H1 (cell line): ENCODE results near the gene KLHDC8A. TPM values are rescaled to one million over a fixed set of nuclear protein-coding genes. Genes with fewer than 3 reads are reported as not detected.

Experiments
- CTCF ChIA-PET: fragments of 300-600 bp; sonication (Branson Sonifier 250); formaldehyde crosslinking; loops from one replicate; lab custom pipeline; 2021; ENCODE audit not compliant: partially characterized antibody; lab: Charles Lee
- POLR2A ChIA-PET: fragments of 300-600 bp; sonication (Branson Sonifier 250); formaldehyde crosslinking; loops from one replicate; lab custom pipeline; 2021; ENCODE audit warnings: inconsistent platforms; ENCODE audit not compliant: partially characterized antibody; lab: Charles Lee
- DNase-seq, 2 experiments: peaks; one replicate each; pipeline versions ENCODE4 v3.0.0 to v3.0.0-alpha.2; 2010 to 2022; ENCODE audit warnings: low spot score in 2 of 2, low read depth in 1 of 2, mixed read lengths in 1 of 2
- FAIRE-seq: peaks from 2 replicates; lab custom pipeline; 2011; peaks lifted over from hg19 to GRCh38; lab: Jason Lieb, UNC
- H2AFZ ChIP-seq: 2 replicates; pipeline ENCODE4 v1.8.1; 2012; ENCODE audit warnings: low read length, inconsistent platforms
- H2AK5ac ChIP-seq: 2 replicates; pipeline ENCODE4 v1.6.1; 2013; ENCODE audit warnings: low read depth, low read length
- H2BK120ac ChIP-seq: replicated peaks from 2 replicates; pipeline ENCODE3; 2013; ENCODE audit warnings: low read depth, low read length, inconsistent platforms
- H2BK12ac ChIP-seq: 2 replicates; pipeline ENCODE4 v1.6.1; 2013; ENCODE audit warnings: low read depth, low read length
- H2BK15ac ChIP-seq: 2 replicates; pipeline ENCODE4 v1.6.1; 2013; ENCODE audit warnings: low read length
- H2BK20ac ChIP-seq: 2 replicates; pipeline ENCODE4 v1.6.1; 2013; ENCODE audit warnings: low read length
- H2BK5ac ChIP-seq: 2 replicates; pipeline ENCODE4 v1.6.1; 2013; ENCODE audit warnings: low read depth, low read length
- H3K14ac ChIP-seq: 2 replicates; pipeline ENCODE4 v1.6.1; 2013; ENCODE audit warnings: inconsistent platforms; ENCODE audit not compliant: insufficient read length
- H3K18ac ChIP-seq: 2 replicates; pipeline ENCODE4 v1.6.1; 2013; ENCODE audit warnings: low read length; ENCODE audit errors: extremely low read depth
- H3K23ac ChIP-seq: 2 replicates; pipeline ENCODE4 v1.6.1; 2013; ENCODE audit warnings: inconsistent platforms; ENCODE audit not compliant: insufficient read length
- H3K23me2 ChIP-seq: 2 replicates; pipeline ENCODE4 v1.6.1; 2013; ENCODE audit warnings: low read depth, low read length
- H3K27ac ChIP-seq: 2 replicates; pipeline ENCODE4 v1.6.1; 2011; ENCODE audit warnings: low read depth, low read length, inconsistent platforms
- H3K27me3 ChIP-seq, 4 experiments: replicated peaks in 1 of 4; 1 replicate in 1 of 4; 2 replicates in 3 of 4; pipeline versions ENCODE4 v1.6.1 to v1.8.1; 2011 to 2013; ENCODE audit warnings: low read length in 3 of 4, mild to moderate bottlenecking in 3 of 4, inconsistent platforms in 2 of 4, mixed read lengths in 2 of 4, moderate library complexity in 1 of 4; ENCODE audit not compliant: control insufficient read depth in 3 of 4, insufficient read depth in 3 of 4; ENCODE audit errors: extremely low read depth in 1 of 4
- H3K36me3 ChIP-seq, 4 experiments: 2 replicates each; pipeline versions ENCODE4 v1.6.1 to v1.8.1; 2011 to 2013; ENCODE audit warnings: mild to moderate bottlenecking in 4 of 4, low read length in 3 of 4, moderate library complexity in 2 of 4, control low read depth in 1 of 4, inconsistent platforms in 1 of 4; ENCODE audit not compliant: insufficient read depth in 4 of 4, control insufficient read depth in 2 of 4
- H3K4ac ChIP-seq: replicated peaks from 2 replicates; pipeline ENCODE3; 2013; ENCODE audit warnings: low read length, low read depth, mixed read lengths, inconsistent platforms; ENCODE audit not compliant: insufficient read length
- H3K4me1 ChIP-seq, 4 experiments: replicated peaks in 1 of 4; 1 replicate in 1 of 4; 2 replicates in 3 of 4; pipeline versions ENCODE4 v1.6.1 to v1.8.1; 2011 to 2013; ENCODE audit warnings: low read length in 3 of 4, inconsistent platforms in 2 of 4, mixed read lengths in 1 of 4; ENCODE audit not compliant: insufficient read depth in 4 of 4, control insufficient read depth in 3 of 4
- H3K4me2 ChIP-seq, 2 experiments: 2 replicates each; pipeline versions ENCODE4 v1.6.1 to v1.8.1; 2011 to 2013; ENCODE audit warnings: low read depth in 2 of 2, low read length in 2 of 2, control low read depth in 1 of 2, inconsistent platforms in 1 of 2, mild to moderate bottlenecking in 1 of 2; ENCODE audit not compliant: insufficient read depth in 1 of 2
- H3K4me3 ChIP-seq, 4 experiments: fragments of 200-600, 300-600 bp in 1 of 4; sonication (generic), shearing (Covaris generic), sonication (Bioruptor Twin) in 1 of 4; 2 replicates each; pipeline versions ENCODE4 v1.5.1 to v1.8.1; 2011 to 2016; ENCODE audit warnings: low read length in 4 of 4, low read depth in 3 of 4, control low read depth in 2 of 4, inconsistent platforms in 2 of 4, mild to moderate bottlenecking in 2 of 4, mixed read lengths in 1 of 4, moderate library complexity in 1 of 4; ENCODE audit not compliant: insufficient read depth in 2 of 4; ENCODE audit errors: extremely low read depth in 1 of 4
- H3K56ac ChIP-seq: replicated peaks from 2 replicates; pipeline ENCODE3; 2013; ENCODE audit warnings: low read depth, mild to moderate bottlenecking, mixed read lengths, low read length, inconsistent platforms; ENCODE audit not compliant: insufficient read length
- H3K79me1 ChIP-seq: 2 replicates; pipeline ENCODE4 v1.6.1; 2013; ENCODE audit warnings: low read depth, low read length, control low read depth
- H3K79me2 ChIP-seq, 2 experiments: 2 replicates each; pipeline versions ENCODE4 v1.6.1 to v1.8.1; 2012 to 2013; ENCODE audit warnings: low read length in 2 of 2, mild to moderate bottlenecking in 2 of 2, inconsistent platforms in 1 of 2; ENCODE audit not compliant: insufficient read depth in 2 of 2, control insufficient read depth in 1 of 2
- H3K9ac ChIP-seq, 4 experiments: replicated peaks in 1 of 4; 1 replicate in 1 of 4; 2 replicates in 3 of 4; pipeline versions ENCODE4 v1.6.1 to v1.8.1; 2011 to 2013; ENCODE audit warnings: low read depth in 3 of 4, low read length in 3 of 4, control low read depth in 2 of 4, mild to moderate bottlenecking in 2 of 4, moderate library complexity in 2 of 4, inconsistent platforms in 1 of 4; ENCODE audit errors: extremely low read depth in 1 of 4
- H3K9me3 ChIP-seq, 2 experiments: 2 replicates each; pipeline versions ENCODE4 v1.6.1 to v1.8.1; 2012 to 2013; ENCODE audit warnings: mild to moderate bottlenecking in 2 of 2, moderate library complexity in 2 of 2, control low read depth in 1 of 2, inconsistent platforms in 1 of 2, low read depth in 1 of 2, low read length in 1 of 2, mixed read lengths in 1 of 2; ENCODE audit not compliant: insufficient read depth in 2 of 2
- H4K20me1 ChIP-seq, 2 experiments: replicated peaks in 1 of 2; 2 replicates each; pipeline versions ENCODE3 to v1.8.1; 2011 to 2013; ENCODE audit warnings: inconsistent platforms in 2 of 2, low read length in 2 of 2, mild to moderate bottlenecking in 1 of 2; ENCODE audit not compliant: insufficient read depth in 2 of 2, control insufficient read depth in 1 of 2
- H4K5ac ChIP-seq: 2 replicates; pipeline ENCODE4 v1.6.1; 2013; ENCODE audit warnings: low read length, low read depth, mixed read lengths, inconsistent platforms; ENCODE audit not compliant: insufficient read length
- H4K8ac ChIP-seq: 2 replicates; pipeline ENCODE4 v1.8.0; 2013; ENCODE audit warnings: mild to moderate bottlenecking, moderate library complexity, low read length, inconsistent platforms; ENCODE audit not compliant: insufficient read depth; ENCODE audit errors: extremely low read depth
- H4K91ac ChIP-seq: replicated peaks from 2 replicates; pipeline ENCODE3; 2013; ENCODE audit warnings: low read length, mixed read lengths, inconsistent platforms; ENCODE audit not compliant: insufficient read length
- CBX5 ChIP-seq: fragments of 300-800, 300-1000 bp; sonication (generic); IDR thresholded peaks from 2 replicates; pipeline ENCODE4 v1.7.1; 2016; ENCODE audit warnings: antibody characterized with exemption, low read length, low read depth
- EP300 ChIP-seq, 2 experiments: IDR thresholded peaks; 1 replicate in 1 of 2; 2 replicates in 1 of 2; pipeline ENCODE4 v1.6.1; 2011 to 2012; ENCODE audit warnings: low read depth in 2 of 2, low read length in 2 of 2, mild to moderate bottlenecking in 2 of 2, borderline replicate concordance in 1 of 2, inconsistent platforms in 1 of 2, moderate library complexity in 1 of 2
- EZH2 ChIP-seq: fragments of 200-600 bp; sonication (generic); IDR thresholded peaks from 2 replicates; pipeline ENCODE4 v1.7.1; 2012; ENCODE audit warnings: low read depth, mild to moderate bottlenecking, moderate library complexity, low read length, inconsistent platforms; ENCODE audit not compliant: severe bottlenecking
- MAFK ChIP-seq: IDR thresholded peaks from 2 replicates; pipeline ENCODE4 v1.6.1; 2012; ENCODE audit warnings: low read depth, mild to moderate bottlenecking, improper control_type of control experiment, low read length
- NANOG ChIP-seq: IDR thresholded peaks from 2 replicates; pipeline ENCODE4 v1.6.1; 2011; ENCODE audit warnings: low read length, low read depth, mild to moderate bottlenecking, inconsistent platforms; ENCODE audit not compliant: insufficient read depth, poor library complexity, severe bottlenecking
- NRF1 ChIP-seq: IDR thresholded peaks from 2 replicates; pipeline ENCODE4 v1.6.1; 2011; ENCODE audit warnings: mild to moderate bottlenecking, low read depth, low read length, improper control_type of control experiment
- TEAD4 ChIP-seq: IDR thresholded peaks from 2 replicates; pipeline ENCODE4 v1.6.1; 2012; ENCODE audit warnings: low read depth, low read length, inconsistent platforms, mixed read lengths
- WGBS, 2 experiments: shearing (Covaris generic) in 1 of 2; methylation state at CpG; one replicate each; pipeline versions ENCODE4 v1.1.6 to v1.1.7; 2013 to 2015; ENCODE audit warnings: low lambda C conversion rate in 2 of 2, mixed read lengths in 2 of 2, inconsistent platforms in 1 of 2, low coverage in 1 of 2, missing lambda C conversion rate in 1 of 2; ENCODE audit not compliant: insufficient replicate concordance in 2 of 2, insufficient coverage in 1 of 2, insufficient read length in 1 of 2; ENCODE audit errors: extremely low coverage in 1 of 2, missing lambda C conversion rate in 1 of 2; 5-methylcytosine and 5-hydroxymethylcytosine counted together
- polyA plus RNA-seq, 7 experiments: library from polyadenylated mRNA; depleted of rRNA in 3 of 7; stranded (reverse) in 5 of 7; unstranded in 2 of 7; fragments of >200 nt in 5 of 7; fragments of 200-250 nt in 2 of 7; gene quantifications; 1 replicate in 5 of 7; 2 replicates in 1 of 7; 4 replicates in 1 of 7; pipeline versions ENCODE4 v1.2.1 to v1.2.3, GENCODE V29; 2011 to 2013; ENCODE audit warnings: missing spikeins in 2 of 7, mixed read lengths in 2 of 7
- total RNA-seq: library from RNA; stranded (reverse); fragmentation: NEBNext Ultra II Directional; extraction: Animal tissue kit (Norgen Biotek cat#: 25700); gene quantifications from 2 replicates; pipeline ENCODE4 v1.2.1, GENCODE V29; 2021
- TF ChIP-seq, protein P1 (sequence below): IDR thresholded peaks from 2 replicates; pipeline ENCODE4 v1.6.1; 2012; ENCODE audit warnings: inconsistent platforms

The KLHDC8A gene
- total and polyA plus RNA-seq, 2 of the 8 experiments (the other 6 are each of a cell fraction or from before 2014, with no cell fraction given): 1.9 to 3.4 TPM

DNA sequence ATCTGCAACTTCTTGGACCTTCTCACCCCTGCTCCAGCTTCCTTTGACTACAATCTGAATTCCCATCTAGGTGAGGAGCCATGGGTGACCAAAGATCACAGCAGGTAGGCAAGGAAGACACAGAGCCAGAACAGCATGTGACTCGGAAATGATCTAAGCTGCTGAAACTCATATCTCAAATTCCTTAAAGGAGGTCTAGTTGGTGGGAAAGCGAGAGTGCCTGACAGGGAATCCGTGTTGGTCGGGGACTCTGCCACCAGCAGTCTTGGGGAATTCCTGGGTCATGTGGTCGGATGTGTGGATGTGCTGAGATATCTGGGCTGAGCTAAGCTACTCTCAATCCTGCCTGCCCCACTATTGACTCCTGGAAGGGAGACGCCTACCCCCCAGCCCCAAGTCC lies 31.9 kb downstream of the KLHDC8A start:
- Histone ChIP-seq H3K36me3 (peaks cover 0 to 3% (median 0%) of the 10 kb centered on the region in 4 experiments; a peak in 1 of 8 replicates), H2BK5ac (peak overlapping the region; percentile 67; the same call in 1 of the 2 replicates), H3K79me2 (peaks cover under 1 to 12% of the 10 kb centered on the region in 2 experiments; a peak in 3 of 4 replicates), H3K27me3 (no peaks in the 10 kb centered on the region), H3K4me1 (peaks cover 5 to 16% (median 9%) of the 10 kb centered on the region in 4 experiments), H3K18ac (peak overlapping the region; percentile 86), H2BK12ac (peak overlapping the region; percentile 90), H3K79me1 (peaks cover 2% of the 10 kb centered on the region; the same call in 1 of the 2 replicates), H2AFZ (peak overlapping the region; percentile 47), H3K4me2 (no peak overlapping the region), H2BK120ac (peak overlapping the region; percentile 38), H3K9me3 (no peaks in the 10 kb centered on the region), H3K14ac (no peak overlapping the region), H2AK5ac (no peak overlapping the region), H4K91ac (peak overlapping the region; percentile 85), H3K23me2 (peaks cover 6% of the 10 kb centered on the region), H3K23ac (no peak overlapping the region), H2BK20ac (peak overlapping the region; percentile 64), H3K9ac (no peak overlapping the region), H4K20me1 (peaks cover 7% of the 10 kb centered on the region in 2 experiments), H3K4ac (peak overlapping the region; percentile 42), H4K5ac (no peak overlapping the region), H3K56ac (no peak overlapping the region), H3K4me3 (no peak overlapping the region), H3K27ac (peak overlapping the region; percentile 32; the same call in 1 of the 2 replicates), H2BK15ac (peak overlapping the region; percentile 67; the same call in 1 of the 2 replicates), H4K8ac (no peak overlapping the region)
- ChIA-PET POLR2A (interaction anchor here (0.6 to 11.0 kb wide), 12 partner anchors 10 to 98 kb away, joined by 3 to 134 read pairs (median 7); no protein-coding TSS in a partner anchor), CTCF (interaction anchor here (0.5 to 67.1 kb wide), 33 partner anchors 7 to 263 kb away, joined by 3 to 2424 read pairs (median 5); partner anchors contain the start of genes BLACAT1 and KLHDC8A)
- DNase-seq (no peak), FAIRE-seq (no peak)
- TF ChIP-seq NRF1: no peak
- no peak for TF ChIP-seq MAFK
- no peak for TF ChIP-seq EP300 (IDR thresholded peaks at IDR 0.05; ENCODE audit: borderline replicate concordance in 1 of 2, low read depth in 2 of 2, low read length in 2 of 2)
- TF ChIP-seq NANOG: no peak
- TF ChIP-seq, protein P1, sequence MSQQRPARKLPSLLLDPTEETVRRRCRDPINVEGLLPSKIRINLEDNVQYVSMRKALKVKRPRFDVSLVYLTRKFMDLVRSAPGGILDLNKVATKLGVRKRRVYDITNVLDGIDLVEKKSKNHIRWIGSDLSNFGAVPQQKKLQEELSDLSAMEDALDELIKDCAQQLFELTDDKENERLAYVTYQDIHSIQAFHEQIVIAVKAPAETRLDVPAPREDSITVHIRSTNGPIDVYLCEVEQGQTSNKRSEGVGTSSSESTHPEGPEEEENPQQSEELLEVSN: no peak
- 0 out of 2 replicates have a peak, but pooled peaks have one; percentile 11 for TF ChIP-seq TEAD4
- no peak for TF ChIP-seq CBX5
- no peak for TF ChIP-seq EZH2
- 75% methylated on average over 6 of the region's 6 CpGs; no CpG with 5 or more reads in 1 of the 2 experiments for WGBS, 2 experiments
